ENCODE data around the gene OLAH. TPM values are rescaled to one million over a fixed set of nuclear protein-coding genes. Genes with fewer than 3 reads are reported as not detected.

The OLAH gene
- total and polyA plus RNA-seq, 8 donors: not detected

- no peaks in the 10 kb centered on the region for H3K27me3 ChIP-seq
- H3K4me1 ChIP-seq: no peaks in the 10 kb centered on the region
- H3K27ac ChIP-seq: no peak overlapping the region
- no peaks in the 10 kb centered on the region for H3K36me3 ChIP-seq
- TF ChIP-seq, protein P1, sequence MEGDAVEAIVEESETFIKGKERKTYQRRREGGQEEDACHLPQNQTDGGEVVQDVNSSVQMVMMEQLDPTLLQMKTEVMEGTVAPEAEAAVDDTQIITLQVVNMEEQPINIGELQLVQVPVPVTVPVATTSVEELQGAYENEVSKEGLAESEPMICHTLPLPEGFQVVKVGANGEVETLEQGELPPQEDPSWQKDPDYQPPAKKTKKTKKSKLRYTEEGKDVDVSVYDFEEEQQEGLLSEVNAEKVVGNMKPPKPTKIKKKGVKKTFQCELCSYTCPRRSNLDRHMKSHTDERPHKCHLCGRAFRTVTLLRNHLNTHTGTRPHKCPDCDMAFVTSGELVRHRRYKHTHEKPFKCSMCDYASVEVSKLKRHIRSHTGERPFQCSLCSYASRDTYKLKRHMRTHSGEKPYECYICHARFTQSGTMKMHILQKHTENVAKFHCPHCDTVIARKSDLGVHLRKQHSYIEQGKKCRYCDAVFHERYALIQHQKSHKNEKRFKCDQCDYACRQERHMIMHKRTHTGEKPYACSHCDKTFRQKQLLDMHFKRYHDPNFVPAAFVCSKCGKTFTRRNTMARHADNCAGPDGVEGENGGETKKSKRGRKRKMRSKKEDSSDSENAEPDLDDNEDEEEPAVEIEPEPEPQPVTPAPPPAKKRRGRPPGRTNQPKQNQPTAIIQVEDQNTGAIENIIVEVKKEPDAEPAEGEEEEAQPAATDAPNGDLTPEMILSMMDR (IDR thresholded peaks at IDR 0.05): no peak
- ATAC-seq: no peak
- no peak for DNase-seq
- FAIRE-seq: no peak
- no peak overlapping the region for H3K4me3 ChIP-seq
- intact Hi-C loops (cut with DNase I): no loop called here
- 87 to 95% methylated on average over 5 of the region's 5 CpGs for WGBS, 2 donors
- H3K9me3 ChIP-seq: no peaks in the 10 kb centered on the region
Measured at GRCh38 chr10:15072358-15072757, 28.6 kb downstream of the OLAH start.

DNA sequence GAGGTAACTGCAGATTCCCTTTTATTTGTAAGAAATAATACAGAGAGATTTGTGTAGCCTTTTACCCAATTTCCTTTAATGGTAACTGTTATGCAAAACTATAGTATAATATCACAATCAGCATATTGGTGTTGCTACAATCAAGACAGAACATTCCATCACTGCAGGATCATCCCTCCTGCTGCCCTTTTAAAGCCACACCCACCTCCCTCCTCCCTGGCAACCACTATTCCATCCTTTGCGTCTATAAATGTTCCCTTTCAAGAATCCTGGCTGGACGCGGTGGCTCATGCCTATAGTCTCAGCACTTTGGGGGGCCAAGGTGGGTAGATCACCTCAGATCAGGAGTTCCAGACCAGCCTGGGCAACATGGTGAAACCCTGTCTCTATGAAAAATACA is 31.7 kb downstream of the OLAH start:
- no peak for FAIRE-seq
- no peaks in the 10 kb centered on the region for H3K27me3 ChIP-seq
- H3K4me1 ChIP-seq: no peaks in the 10 kb centered on the region
- no peaks in the 10 kb centered on the region for H3K9me3 ChIP-seq
- H3K4me3 ChIP-seq: no peak overlapping the region
- intact Hi-C loops (cut with DNase I): no loop called here
- 90 to 97% methylated on average over 3 of the region's 3 CpGs for WGBS, 2 donors
- H3K27ac ChIP-seq: no peak overlapping the region
- DNase-seq: no peak
- no peak for ATAC-seq
- H3K36me3 ChIP-seq: no peaks in the 10 kb centered on the region
- TF ChIP-seq, protein P1 (IDR thresholded peaks at IDR 0.05): no peak

- Histone ChIP-seq H3K4me1 (peaks cover 0 to 3% (median 0%) of the 10 kb centered on the region in 3 donors), H3K27me3 (no peaks in the 10 kb centered on the region), H3K27ac (peak overlapping the region in 3 of 4 donors; percentile 11 to 61 (median 57)), H3K9me3 (no peaks in the 10 kb centered on the region), H3K4me3 (peak overlapping the region in 3 of 4 donors; percentile 11 to 45 (median 20)), H3K36me3 (no peaks in the 10 kb centered on the region)
- no peak for FAIRE-seq
- TF ChIP-seq, protein P1 (IDR thresholded peaks at IDR 0.05): no peak
- ATAC-seq: no peak
- WGBS, 2 donors: 58 to 60% methylated on average over 18 of the region's 18 CpGs
- no peak for DNase-seq
- intact Hi-C loops (cut with DNase I): no loop called here
Measured at GRCh38 chr10:15083674-15084501, 40.1 kb downstream of the OLAH start.

- Histone ChIP-seq H3K4me3 (peak overlapping the region in 3 of 4 donors; percentile 11 to 45 (median 20)), H3K27me3 (no peaks in the 10 kb centered on the region), H3K9me3 (no peaks in the 10 kb centered on the region), H3K27ac (peak overlapping the region in 3 of 4 donors; percentile 11 to 61 (median 57)), H3K4me1 (peaks cover 0 to 3% (median 0%) of the 10 kb centered on the region in 3 donors), H3K36me3 (no peaks in the 10 kb centered on the region)
- no peak for FAIRE-seq
- intact Hi-C loops (cut with DNase I): no loop called here
- TF ChIP-seq, protein P1 (IDR thresholded peaks at IDR 0.05): no peak
- peak in 3 of 6 donors; percentile 35 to 55 (median 47) for DNase-seq
- peak; percentile 53 to 72 (median 67) for ATAC-seq
- 22 to 32% methylated on average over 7 of the region's 7 CpGs for WGBS, 2 donors
Measured at GRCh38 chr10:15084502-15084922, 40.8 kb downstream of the OLAH start.

All from pancreas (tissue), 10 donors.